Erythroblast (primary cell): ENCODE data around the gene CAVIN4.

Source experiments
- GATA1 ChIP-seq: IDR thresholded peaks from 2 replicates; pipeline ENCODE4 v1.6.1; 2011; ENCODE audit warnings: low read depth, mild to moderate bottlenecking, control low read depth, low read length, moderate library complexity
- POLR2A ChIP-seq: IDR thresholded peaks from 2 replicates; pipeline ENCODE4 v1.6.1; 2011; ENCODE audit warnings: mild to moderate bottlenecking, low read length

GRCh38 chr9:100575765-100576386 is 2.0 kb upstream of the CAVIN4 start:
- no peak for TF ChIP-seq POLR2A
- TF ChIP-seq GATA1 = no peak
